Measurements from ENCODE around the gene CELF1.

DNA sequence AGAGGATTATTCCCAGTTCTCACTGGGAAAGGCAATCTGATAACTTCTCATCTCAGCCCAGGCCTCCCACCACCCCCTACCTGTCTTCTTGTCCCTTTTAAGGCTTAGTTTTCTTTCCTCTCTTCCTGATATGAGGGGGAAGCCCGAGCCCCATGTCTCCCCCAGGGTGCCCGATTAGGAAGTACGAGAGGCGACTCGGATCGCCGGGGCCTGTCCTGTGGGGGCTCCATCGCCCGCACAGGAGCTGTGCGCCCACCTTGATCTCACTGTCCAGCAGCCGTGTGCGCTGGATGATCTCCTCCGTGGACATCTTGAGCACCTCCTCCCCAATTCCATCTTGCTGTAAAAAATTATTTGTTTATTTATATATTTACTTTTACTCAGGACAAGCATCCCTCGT is 127.3 kb downstream of the CELF1 start:
- TF ChIP-seq, protein P1, sequence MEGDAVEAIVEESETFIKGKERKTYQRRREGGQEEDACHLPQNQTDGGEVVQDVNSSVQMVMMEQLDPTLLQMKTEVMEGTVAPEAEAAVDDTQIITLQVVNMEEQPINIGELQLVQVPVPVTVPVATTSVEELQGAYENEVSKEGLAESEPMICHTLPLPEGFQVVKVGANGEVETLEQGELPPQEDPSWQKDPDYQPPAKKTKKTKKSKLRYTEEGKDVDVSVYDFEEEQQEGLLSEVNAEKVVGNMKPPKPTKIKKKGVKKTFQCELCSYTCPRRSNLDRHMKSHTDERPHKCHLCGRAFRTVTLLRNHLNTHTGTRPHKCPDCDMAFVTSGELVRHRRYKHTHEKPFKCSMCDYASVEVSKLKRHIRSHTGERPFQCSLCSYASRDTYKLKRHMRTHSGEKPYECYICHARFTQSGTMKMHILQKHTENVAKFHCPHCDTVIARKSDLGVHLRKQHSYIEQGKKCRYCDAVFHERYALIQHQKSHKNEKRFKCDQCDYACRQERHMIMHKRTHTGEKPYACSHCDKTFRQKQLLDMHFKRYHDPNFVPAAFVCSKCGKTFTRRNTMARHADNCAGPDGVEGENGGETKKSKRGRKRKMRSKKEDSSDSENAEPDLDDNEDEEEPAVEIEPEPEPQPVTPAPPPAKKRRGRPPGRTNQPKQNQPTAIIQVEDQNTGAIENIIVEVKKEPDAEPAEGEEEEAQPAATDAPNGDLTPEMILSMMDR (IDR thresholded peaks at IDR 0.05) = no peak
- no peak for TF ChIP-seq POLR2A (IDR thresholded peaks at IDR 0.05)
